Smooth muscle cell (in vitro differentiated cells): ENCODE results near the gene SYT9. TPM values are rescaled to one million over a fixed set of nuclear protein-coding genes. Genes with fewer than 3 reads are reported as not detected.

Source experiments
- DNase-seq: peaks from one replicate; lab custom pipeline; 2025; ENCODE audit not compliant: unreplicated experiment; lab: John Stamatoyannopoulos, UW
- H2AFZ ChIP-seq: fragments of 200-600 bp; sonication (generic); 2 replicates; pipeline ENCODE4 v1.6.0; 2016; ENCODE audit warnings: antibody characterized with exemption, low read depth, mild to moderate bottlenecking
- H3F3A ChIP-seq: fragments of 200-600 bp; sonication (generic); 2 replicates; pipeline ENCODE4 v1.6.0; 2017; ENCODE audit warnings: antibody characterized with exemption, low read depth
- H3K27ac ChIP-seq: fragments of 200-600 bp; sonication (generic); 2 replicates; pipeline ENCODE4 v1.5.1; 2016; ENCODE audit warnings: low read depth, mild to moderate bottlenecking
- H3K27me3 ChIP-seq: fragments of 200-600 bp; sonication (generic); 2 replicates; pipeline ENCODE4 v1.6.1; 2016; ENCODE audit warnings: low read depth, mild to moderate bottlenecking
- H3K36me3 ChIP-seq: fragments of 200-600 bp; sonication (generic); 2 replicates; pipeline ENCODE4 v1.5.1; 2016; ENCODE audit warnings: low read depth
- H3K4me1 ChIP-seq: fragments of 200-600 bp; sonication (generic); 2 replicates; pipeline ENCODE4 v1.5.1; 2016; ENCODE audit warnings: low read depth
- H3K4me2 ChIP-seq: fragments of 200-600 bp; sonication (generic); 2 replicates; pipeline ENCODE4 v1.6.0; 2016; ENCODE audit warnings: mild to moderate bottlenecking
- H3K4me3 ChIP-seq: fragments of 200-600 bp; sonication (generic); 2 replicates; pipeline ENCODE4 v1.5.1; 2016; ENCODE audit warnings: mild to moderate bottlenecking
- H3K79me2 ChIP-seq: fragments of 200-600 bp; sonication (generic); 2 replicates; pipeline ENCODE4 v1.6.0; 2016; ENCODE audit warnings: low read depth, mild to moderate bottlenecking
- H3K9ac ChIP-seq: fragments of 200-600 bp; sonication (generic); 2 replicates; pipeline ENCODE4 v1.6.0; 2016; ENCODE audit warnings: low read depth
- H3K9me3 ChIP-seq: fragments of 200-600 bp; sonication (generic); replicated peaks from 2 replicates; pipeline ENCODE4 v1.5.1; 2016; ENCODE audit warnings: low read depth
- H4K20me1 ChIP-seq: fragments of 200-600 bp; sonication (generic); 2 replicates; pipeline ENCODE4 v1.6.0; 2016; ENCODE audit warnings: low read depth
- WGBS: methylation state at CpG from one replicate; pipeline ENCODE4 v1.1.7; 2016; ENCODE audit warnings: low lambda C conversion rate; 5-methylcytosine and 5-hydroxymethylcytosine counted together
- polyA plus RNA-seq: library from polyadenylated mRNA; unstranded; fragments of >200 nt; fragmentation: Nextera tagmentation; extraction: Ambion mirVana; gene quantifications from 2 replicates; pipeline ENCODE4 v1.2.1, GENCODE V29; 2016
- total RNA-seq: library from RNA; depleted of rRNA; stranded (reverse); fragments of >200 nt; gene quantifications from 2 replicates; pipeline ENCODE4 v1.2.3, GENCODE V29; 2014
- TF ChIP-seq, protein P1 (sequence below): fragments of 200-600 bp; sonication (generic); IDR thresholded peaks from 2 replicates; pipeline ENCODE4 v1.5.1; 2017; ENCODE audit warnings: borderline replicate concordance, mild to moderate bottlenecking, antibody characterized with exemption; ENCODE audit not compliant: insufficient read depth, poor library complexity, severe bottlenecking

The SYT9 gene
- total and polyA plus RNA-seq, 2 experiments from 2014 or later, result 0.06 TPM; not detected in 1

DNA sequence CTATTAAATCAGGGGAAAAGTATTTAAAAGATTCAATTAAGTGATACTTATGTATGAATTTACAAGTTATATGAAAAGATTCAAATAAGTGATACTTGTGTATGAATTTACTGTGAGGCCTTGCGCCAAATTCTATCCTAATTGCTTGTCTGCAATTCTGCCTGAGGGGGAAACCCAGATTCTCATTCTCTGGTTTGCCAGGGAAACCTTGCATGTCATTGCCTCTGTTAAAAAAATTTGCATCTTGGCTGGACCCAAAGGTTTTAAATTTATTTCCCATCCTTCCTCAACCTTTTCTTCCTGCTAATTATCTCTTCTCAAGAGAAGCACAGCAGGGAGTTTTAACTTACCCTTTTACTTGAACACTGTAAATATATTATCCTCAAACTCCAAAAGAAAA lies 247.4 kb downstream of the SYT9 start:
- Histone ChIP-seq H3F3A (no peaks in the 10 kb centered on the region), H4K20me1 (no peaks in the 10 kb centered on the region), H3K9me3 (no peaks in the 10 kb centered on the region), H2AFZ (no peak overlapping the region), H3K4me2 (no peak overlapping the region), H3K4me3 (no peak overlapping the region), H3K27me3 (no peaks in the 10 kb centered on the region), H3K9ac (no peak overlapping the region), H3K79me2 (no peaks in the 10 kb centered on the region), H3K36me3 (no peaks in the 10 kb centered on the region), H3K27ac (no peak overlapping the region), H3K4me1 (no peaks in the 10 kb centered on the region)
- DNase-seq, result no peak
- TF ChIP-seq, protein P1, sequence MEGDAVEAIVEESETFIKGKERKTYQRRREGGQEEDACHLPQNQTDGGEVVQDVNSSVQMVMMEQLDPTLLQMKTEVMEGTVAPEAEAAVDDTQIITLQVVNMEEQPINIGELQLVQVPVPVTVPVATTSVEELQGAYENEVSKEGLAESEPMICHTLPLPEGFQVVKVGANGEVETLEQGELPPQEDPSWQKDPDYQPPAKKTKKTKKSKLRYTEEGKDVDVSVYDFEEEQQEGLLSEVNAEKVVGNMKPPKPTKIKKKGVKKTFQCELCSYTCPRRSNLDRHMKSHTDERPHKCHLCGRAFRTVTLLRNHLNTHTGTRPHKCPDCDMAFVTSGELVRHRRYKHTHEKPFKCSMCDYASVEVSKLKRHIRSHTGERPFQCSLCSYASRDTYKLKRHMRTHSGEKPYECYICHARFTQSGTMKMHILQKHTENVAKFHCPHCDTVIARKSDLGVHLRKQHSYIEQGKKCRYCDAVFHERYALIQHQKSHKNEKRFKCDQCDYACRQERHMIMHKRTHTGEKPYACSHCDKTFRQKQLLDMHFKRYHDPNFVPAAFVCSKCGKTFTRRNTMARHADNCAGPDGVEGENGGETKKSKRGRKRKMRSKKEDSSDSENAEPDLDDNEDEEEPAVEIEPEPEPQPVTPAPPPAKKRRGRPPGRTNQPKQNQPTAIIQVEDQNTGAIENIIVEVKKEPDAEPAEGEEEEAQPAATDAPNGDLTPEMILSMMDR, result no peak
- WGBS, result 81% methylated on average over 1 of the region's 1 CpG

DNA sequence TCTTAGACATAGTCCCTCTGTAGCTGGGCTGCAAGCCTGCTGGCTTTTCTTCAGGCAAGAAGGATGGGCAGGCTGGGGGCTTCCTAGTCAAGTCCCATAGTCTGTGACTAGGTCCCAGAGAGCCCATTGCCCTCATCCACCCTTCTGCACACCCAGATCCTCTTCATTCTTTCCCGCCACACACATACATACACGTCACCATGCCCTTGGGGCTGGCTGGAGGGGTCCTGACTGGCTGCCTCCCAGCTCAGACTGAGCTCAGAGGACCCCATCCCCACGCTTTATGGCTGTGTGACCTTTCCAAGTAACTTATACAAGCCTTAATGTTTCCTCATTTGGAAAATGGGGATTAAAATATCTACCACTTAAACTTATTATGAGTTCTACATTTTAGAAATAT lies 248.5 kb downstream of the SYT9 start:
- TF ChIP-seq, protein P1, result no peak
- no peak for DNase-seq
- H3K36me3 ChIP-seq, result no peaks in the 10 kb centered on the region
- no peaks in the 10 kb centered on the region for H3F3A ChIP-seq
- H3K4me1 ChIP-seq, result no peaks in the 10 kb centered on the region
- no peak overlapping the region for H3K4me3 ChIP-seq
- no peaks in the 10 kb centered on the region for H3K79me2 ChIP-seq
- H3K4me2 ChIP-seq, result no peak overlapping the region
- no peaks in the 10 kb centered on the region for H3K9me3 ChIP-seq
- no peak overlapping the region for H3K9ac ChIP-seq
- no peak overlapping the region for H3K27ac ChIP-seq
- no peaks in the 10 kb centered on the region for H3K27me3 ChIP-seq
- H4K20me1 ChIP-seq, result no peaks in the 10 kb centered on the region
- no peak overlapping the region for H2AFZ ChIP-seq
- 96% methylated on average over 3 of the region's 3 CpGs for WGBS

DNA sequence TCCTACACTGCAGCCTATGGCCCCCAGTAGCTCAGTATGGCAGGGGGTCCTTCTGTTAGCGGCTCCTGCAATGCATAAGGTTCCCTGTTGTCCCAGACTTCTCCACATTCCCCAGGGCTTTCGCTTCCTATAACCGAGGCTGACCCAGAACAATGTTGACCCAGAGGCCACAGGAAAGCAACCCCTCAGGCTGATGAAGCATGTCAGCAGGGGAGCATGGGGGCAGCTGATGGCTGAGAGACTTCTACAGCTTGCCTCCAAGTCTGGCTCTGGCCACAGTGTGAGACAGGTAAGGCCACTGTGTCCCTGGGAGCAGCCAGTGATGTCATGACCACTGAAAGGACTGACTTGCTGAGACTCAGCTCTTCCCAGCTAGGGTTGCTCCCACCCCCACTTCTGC lies 249.5 kb downstream of the SYT9 start:
- TF ChIP-seq, protein P1, result no peak
- H3K79me2 ChIP-seq, result no peaks in the 10 kb centered on the region
- no peaks in the 10 kb centered on the region for H3F3A ChIP-seq
- H3K4me1 ChIP-seq, result no peaks in the 10 kb centered on the region
- no peak overlapping the region for H3K4me3 ChIP-seq
- H2AFZ ChIP-seq, result no peak overlapping the region
- no peak overlapping the region for H3K4me2 ChIP-seq
- no peak overlapping the region for H3K27ac ChIP-seq
- H3K9me3 ChIP-seq, result no peaks in the 10 kb centered on the region
- no peaks in the 10 kb centered on the region for H4K20me1 ChIP-seq
- WGBS, result 86% methylated on average over 3 of the region's 3 CpGs
- no peaks in the 10 kb centered on the region for H3K36me3 ChIP-seq
- no peak for DNase-seq
- no peak overlapping the region for H3K9ac ChIP-seq
- H3K27me3 ChIP-seq, result no peaks in the 10 kb centered on the region

DNA sequence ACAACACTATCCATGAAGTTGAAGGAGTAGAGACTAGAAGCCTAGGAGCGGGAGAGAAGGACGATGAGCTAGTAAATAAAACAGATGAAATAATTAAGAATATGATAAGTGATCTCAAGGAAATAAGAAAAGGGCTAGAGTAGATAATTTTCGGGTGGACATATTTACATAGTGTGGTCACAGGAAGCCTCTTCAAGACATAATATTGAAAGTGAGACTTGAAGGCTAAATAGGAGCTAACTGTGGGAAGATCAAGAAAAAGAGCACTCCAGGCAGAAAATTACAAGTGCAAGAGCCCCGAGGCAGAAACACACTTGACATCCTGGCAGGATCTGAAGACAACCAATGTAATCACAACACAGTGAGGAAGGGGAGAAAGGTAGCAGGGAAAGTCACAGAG lies 250.2 kb downstream of the SYT9 start:
- H4K20me1 ChIP-seq, result no peaks in the 10 kb centered on the region
- WGBS, result 90% methylated on average over 4 of the region's 4 CpGs
- no peaks in the 10 kb centered on the region for H3K4me1 ChIP-seq

More for the DNA sequence above, 250.2 kb downstream of the SYT9 start:
- H3K36me3 ChIP-seq, result no peaks in the 10 kb centered on the region
- H3K27me3 ChIP-seq, result no peaks in the 10 kb centered on the region
- no peaks in the 10 kb centered on the region for H3K79me2 ChIP-seq
- H3F3A ChIP-seq, result no peaks in the 10 kb centered on the region
- no peak for DNase-seq
- no peak overlapping the region for H2AFZ ChIP-seq
- no peaks in the 10 kb centered on the region for H3K9me3 ChIP-seq
- no peak overlapping the region for H3K4me3 ChIP-seq
- no peak overlapping the region for H3K4me2 ChIP-seq
- TF ChIP-seq, protein P1, result no peak
- no peak overlapping the region for H3K9ac ChIP-seq
- H3K27ac ChIP-seq, result no peak overlapping the region
